ENCODE data around the gene ABCA4. TPM values are rescaled to one million over a fixed set of nuclear protein-coding genes. Genes with fewer than 3 reads are reported as not detected.

ABCA4 gene
- total RNA-seq, 6 experiments from 2014 or later = 0.49 to 0.99 (median 0.75) TPM

- no peaks in the 10 kb centered on the region for H3K36me3 ChIP-seq
- no peaks in the 10 kb centered on the region for H3K9me3 ChIP-seq
- H3K4me3 ChIP-seq = no peak overlapping the region
- H3K4me1 ChIP-seq = no peaks in the 10 kb centered on the region
- TF ChIP-seq CTCF (IDR thresholded peaks at IDR 0.05) (no peak), POLR2A (IDR thresholded peaks at IDR 0.05) (no peak)
- DNase-seq (no peak), ATAC-seq (no peak)
- H3K27me3 ChIP-seq = no peaks in the 10 kb centered on the region
- intact Hi-C loops (cut with DNase I) = no loop called here
- H3K27ac ChIP-seq = no peak overlapping the region
- WGBS (ENCODE audit: insufficient coverage, low coverage, low lambda C conversion rate, missing lambda C conversion rate) = 72% methylated on average over 6 of the region's 6 CpGs
These were observed 36.4 kb downstream of the ABCA4 start for GRCh38 chr1:94084547-94084946.

GRCh38 chr1:94084085-94084484, 36.9 kb downstream of the ABCA4 start:
- no peak for TF ChIP-seq CTCF (IDR thresholded peaks at IDR 0.05)
- no peak for TF ChIP-seq POLR2A (IDR thresholded peaks at IDR 0.05)
- DNase-seq (no peak), ATAC-seq (no peak)
- no peaks in the 10 kb centered on the region for H3K36me3 ChIP-seq
- H3K4me3 ChIP-seq = no peak overlapping the region
- intact Hi-C loops (cut with DNase I) = no loop called here
- H3K27ac ChIP-seq = no peak overlapping the region
- H3K4me1 ChIP-seq = no peaks in the 10 kb centered on the region
- no peaks in the 10 kb centered on the region for H3K9me3 ChIP-seq
- H3K27me3 ChIP-seq = no peaks in the 10 kb centered on the region

- Histone ChIP-seq H3K4me3 (no peak overlapping the region), H3K9me3 (no peaks in the 10 kb centered on the region), H3K27me3 (no peaks in the 10 kb centered on the region), H3K4me1 (no peaks in the 10 kb centered on the region), H3K36me3 (no peaks in the 10 kb centered on the region), H3K27ac (no peak overlapping the region)
- 20% methylated on average over 4 of the region's 4 CpGs for WGBS (ENCODE audit: insufficient coverage, low coverage, low lambda C conversion rate, missing lambda C conversion rate)
- TF ChIP-seq POLR2A (IDR thresholded peaks at IDR 0.05) (no peak), CTCF (IDR thresholded peaks at IDR 0.05) (no peak)
- ATAC-seq = no peak
- no peak for DNase-seq
- intact Hi-C loops (cut with DNase I) = no loop called here
These were observed 37.3 kb downstream of the ABCA4 start for GRCh38 chr1:94083681-94084080.

GRCh38 chr1:94081566-94082344, 39.2 kb downstream of the ABCA4 start:
- no peak for TF ChIP-seq POLR2A (IDR thresholded peaks at IDR 0.05)
- TF ChIP-seq CTCF (IDR thresholded peaks at IDR 0.05) = no peak
- no peaks in the 10 kb centered on the region for H3K36me3 ChIP-seq
- no peaks in the 10 kb centered on the region for H3K9me3 ChIP-seq
- H3K27me3 ChIP-seq = no peaks in the 10 kb centered on the region
- WGBS (ENCODE audit: insufficient coverage, low coverage, low lambda C conversion rate, missing lambda C conversion rate) = 77% methylated on average over 7 of the region's 7 CpGs
- H3K4me3 ChIP-seq = no peak overlapping the region
- DNase-seq = no peak
- peak in 1 of 4 donors; percentile 80 for ATAC-seq
- intact Hi-C loops (cut with DNase I) = no loop called here
- no peak overlapping the region for H3K27ac ChIP-seq
- no peaks in the 10 kb centered on the region for H3K4me1 ChIP-seq

Data from right lobe of liver (tissue), 6 donors.